ENCODE measurements around the gene NEDD4L. TPM values are rescaled to one million over a fixed set of nuclear protein-coding genes. Genes with fewer than 3 reads are reported as not detected.

Gene NEDD4L
- total and polyA plus RNA-seq, 8 donors = 88.0 to 159 (median 95.2) TPM

- Histone ChIP-seq H3K4me3 (no peak overlapping the region), H3K27ac (peak overlapping the region; percentile 42 to 70)
- peak in 3 of 4 donors; percentile 55 to 72 (median 61) for DNase-seq
Observed at GRCh38 chr18:58087928-58088690, 44.1 kb downstream of the NEDD4L start.

GRCh38 chr18:58088691-58089065, 44.7 kb downstream of the NEDD4L start:
- Histone ChIP-seq H3K36me3 (no peaks in the 10 kb centered on the region), H3K27ac (peak overlapping the region; percentile 42 to 70), H3K9me3 (no peaks in the 10 kb centered on the region), H3K27me3 (no peaks in the 10 kb centered on the region), H3K4me3 (no peak overlapping the region), H3K4me1 (peaks cover 3 to 48% of the 10 kb centered on the region in 2 donors)
- ATAC-seq = peak; percentile 62
- DNase-seq = no peak
- no peak for TF ChIP-seq CTCF (IDR thresholded peaks at IDR 0.05)
- intact Hi-C loops (cut with DNase I) = no loop called here

More at GRCh38 chr18:58087928-58088690, 44.1 kb downstream of the NEDD4L start:
- intact Hi-C loops (cut with DNase I) = no loop called here
- Histone ChIP-seq H3K9me3 (no peaks in the 10 kb centered on the region), H3K36me3 (no peaks in the 10 kb centered on the region), H3K27me3 (no peaks in the 10 kb centered on the region), H3K4me1 (peaks cover 3 to 47% of the 10 kb centered on the region in 2 donors)
- peak; percentile 63 for ATAC-seq
- TF ChIP-seq CTCF (IDR thresholded peaks at IDR 0.05) = no peak

- intact Hi-C loops (cut with DNase I) = no loop called here
- Histone ChIP-seq H3K9me3 (no peaks in the 10 kb centered on the region), H3K36me3 (no peaks in the 10 kb centered on the region), H3K27me3 (no peaks in the 10 kb centered on the region), H3K4me1 (peaks cover 3 to 48% of the 10 kb centered on the region in 2 donors), H3K4me3 (no peak overlapping the region), H3K27ac (peak overlapping the region; percentile 39 to 55)
- no peak for TF ChIP-seq CTCF (IDR thresholded peaks at IDR 0.05)
- ATAC-seq (peak; percentile 73), DNase-seq (peak in 1 of 4 donors; percentile 63)
Observed at GRCh38 chr18:58091099-58091611, 47.1 kb downstream of the NEDD4L start.

GRCh38 chr18:58093311-58093803, 49.3 kb downstream of the NEDD4L start:
- Histone ChIP-seq H3K27me3 (no peaks in the 10 kb centered on the region), H3K27ac (peak overlapping the region; percentile 15 to 53), H3K4me3 (no peak overlapping the region), H3K36me3 (no peaks in the 10 kb centered on the region), H3K9me3 (no peaks in the 10 kb centered on the region), H3K4me1 (peaks cover 10 to 52% of the 10 kb centered on the region in 2 donors)
- ATAC-seq (no peak), DNase-seq (no peak)
- intact Hi-C loops (cut with DNase I) = no loop called here
- TF ChIP-seq CTCF (IDR thresholded peaks at IDR 0.05) = no peak

DNA sequence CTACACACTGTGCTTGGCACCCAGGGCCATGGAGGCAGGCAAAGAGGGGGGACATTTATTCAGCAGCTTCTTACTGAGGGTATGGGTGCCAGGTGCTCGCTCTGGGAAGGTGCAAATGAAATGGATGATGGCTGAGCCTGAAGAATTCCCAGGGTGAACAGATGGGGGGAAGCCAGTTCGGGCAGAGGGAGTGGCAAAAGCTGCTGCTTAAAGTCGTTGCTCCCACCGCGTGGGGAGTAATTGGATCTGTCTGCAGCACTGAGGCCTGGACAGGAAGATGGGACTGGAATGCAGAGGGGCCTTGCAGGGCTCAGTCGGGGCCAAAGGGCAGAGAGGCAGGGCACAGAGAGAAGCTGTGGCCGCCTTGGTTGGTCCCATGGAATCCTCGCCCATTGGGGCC, 51.2 kb downstream of the NEDD4L start:
- no peaks in the 10 kb centered on the region for H3K36me3 ChIP-seq
- peak overlapping the region in 1 of 2 donors; percentile 44 for H3K27ac ChIP-seq
- no peak for ATAC-seq
- no peak overlapping the region for H3K4me3 ChIP-seq
- H3K27me3 ChIP-seq = no peaks in the 10 kb centered on the region
- DNase-seq = no peak
- no peaks in the 10 kb centered on the region for H3K9me3 ChIP-seq
- intact Hi-C loops (cut with DNase I) = no loop called here
- peaks cover 6 to 34% of the 10 kb centered on the region in 2 donors for H3K4me1 ChIP-seq
- no peak for TF ChIP-seq CTCF (IDR thresholded peaks at IDR 0.05)

All from left lung (tissue), 10 donors.